Fibroblast of skin of abdomen (primary cell): ENCODE measurements around the gene TMEM260. TPM values are rescaled to one million over a fixed set of nuclear protein-coding genes. Genes with fewer than 3 reads are reported as not detected.

Experiments
- DNase-seq: peaks from one replicate; pipeline ENCODE4 v3.0.0-alpha.2; 2013
- polyA plus RNA-seq, 2 experiments: library from polyadenylated mRNA; unstranded; fragments of 120-200 nt; gene quantifications; one replicate each; pipeline ENCODE4 v1.2.1, GENCODE V29; 2013; ENCODE audit not compliant: insufficient read length in 2 of 2

TMEM260 gene
- 13.2 TPM for polyA plus RNA-seq (2013, experiment 1 of 2; ENCODE audit: insufficient read length)
- polyA plus RNA-seq (2013, experiment 2 of 2; ENCODE audit: insufficient read length): 12.1 TPM

GRCh38 chr14:56579345-56580220 lies at the start of gene TMEM260:
TSS of gene TMEM260 (plus strand) at chr14:56579798. CDS start at chr14:56579915, 117 bp downstream.
- DNase-seq: peak; percentile 88

- DNase-seq: no peak
Observed at GRCh38 chr14:56532546-56532945, 47.1 kb upstream of the TMEM260 start.

GRCh38 chr14:56534656-56535055 lies 44.9 kb upstream of the TMEM260 start:
- DNase-seq: no peak

GRCh38 chr14:56539862-56540261 lies 39.7 kb upstream of the TMEM260 start:
- no peak for DNase-seq

- no peak for DNase-seq
Observed at GRCh38 chr14:56543436-56543835, 36.2 kb upstream of the TMEM260 start.

- DNase-seq: no peak
Observed at GRCh38 chr14:56549721-56550120, 29.9 kb upstream of the TMEM260 start.

- no peak for DNase-seq
Observed at GRCh38 chr14:56552615-56553014, 27.0 kb upstream of the TMEM260 start.

- DNase-seq: no peak
Observed at GRCh38 chr14:56554301-56554700, 25.3 kb upstream of the TMEM260 start.

GRCh38 chr14:56555921-56556570 lies 23.6 kb upstream of the TMEM260 start:
- peak; percentile 30 for DNase-seq

GRCh38 chr14:56559182-56559581 lies 20.4 kb upstream of the TMEM260 start:
- no peak for DNase-seq

- peak; percentile 31 for DNase-seq
Observed at GRCh38 chr14:56561606-56562005, 18.0 kb upstream of the TMEM260 start.

- no peak for DNase-seq
Observed at GRCh38 chr14:56562883-56563282, 16.7 kb upstream of the TMEM260 start.

- DNase-seq: no peak
Observed at GRCh38 chr14:56569174-56569573, 10.4 kb upstream of the TMEM260 start.

GRCh38 chr14:56570295-56570694 lies 9.3 kb upstream of the TMEM260 start:
- no peak for DNase-seq

- no peak for DNase-seq
Observed at GRCh38 chr14:56580221-56580711, 668 bp downstream of the TMEM260 start.

GRCh38 chr14:56581041-56581727 lies 1.6 kb downstream of the TMEM260 start:
- no peak for DNase-seq

GRCh38 chr14:56585461-56586084 lies 6.0 kb downstream of the TMEM260 start:
- DNase-seq: no peak

GRCh38 chr14:56587701-56588100 lies 8.1 kb downstream of the TMEM260 start:
- DNase-seq: no peak

GRCh38 chr14:56590535-56590960 lies 10.9 kb downstream of the TMEM260 start:
- DNase-seq: no peak

- DNase-seq: no peak
Observed at GRCh38 chr14:56592746-56593544, 13.3 kb downstream of the TMEM260 start.

- no peak for DNase-seq
Observed at GRCh38 chr14:56594428-56594827, 14.8 kb downstream of the TMEM260 start.

GRCh38 chr14:56598519-56598918 lies 18.9 kb downstream of the TMEM260 start:
- no peak for DNase-seq
